Measurements from ENCODE around the gene ANXA10. TPM values are rescaled to one million over a fixed set of nuclear protein-coding genes. Genes with fewer than 3 reads are reported as not detected.
"Not testable (repeated sequence)": the region's sequence is repeated elsewhere in the genome, so short reads cannot be mapped to it uniquely, and the experiment has no call there.

ANXA10 gene
- total RNA-seq, 1 donor from 2014 or later, result not detected

DNA sequence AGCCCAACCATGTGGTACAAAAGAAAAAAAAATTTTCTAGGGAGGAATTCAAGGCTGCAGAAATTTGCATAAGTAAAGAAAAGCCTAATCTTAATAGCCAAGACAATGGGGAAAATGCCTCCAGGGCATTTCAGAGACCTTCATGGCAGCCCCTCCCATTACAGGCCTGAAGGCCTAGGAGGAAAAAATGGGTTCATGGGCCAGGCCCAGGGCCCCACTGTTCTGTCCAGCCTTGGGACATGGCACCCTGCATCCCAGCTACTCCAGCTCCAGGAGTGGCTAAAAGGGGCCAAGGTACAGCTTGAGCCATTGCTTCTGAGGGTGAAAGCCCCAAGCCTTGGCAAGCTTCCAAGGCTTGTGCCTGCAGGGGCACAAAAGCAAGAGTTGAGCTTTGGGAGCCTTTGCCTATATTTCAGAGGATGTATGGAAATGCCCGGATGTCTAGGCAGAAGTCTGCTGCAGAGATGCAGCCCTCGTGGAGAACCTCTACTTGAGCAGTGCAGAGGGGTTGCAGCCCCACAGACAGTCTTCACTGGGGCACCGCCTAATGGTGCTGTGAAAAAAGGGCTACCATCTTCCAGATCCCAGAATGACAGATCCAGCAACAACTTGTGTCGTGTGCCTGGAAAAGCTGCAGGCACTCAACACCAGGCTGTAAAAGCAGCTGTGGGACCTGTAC is 111.0 kb downstream of the ANXA10 start:
- no peak for DNase-seq (ENCODE audit: low read depth)
- Histone ChIP-seq H3K27me3 (ENCODE audit: control insufficient read depth, insufficient read depth, low read length) (no peaks in the 10 kb centered on the region), H3K36me3 (ENCODE audit: control insufficient read depth, insufficient read depth, low read length) (no peaks in the 10 kb centered on the region), H3K4me3 (ENCODE audit: low read depth, low read length) (no peak overlapping the region)
- TF ChIP-seq, protein P1, sequence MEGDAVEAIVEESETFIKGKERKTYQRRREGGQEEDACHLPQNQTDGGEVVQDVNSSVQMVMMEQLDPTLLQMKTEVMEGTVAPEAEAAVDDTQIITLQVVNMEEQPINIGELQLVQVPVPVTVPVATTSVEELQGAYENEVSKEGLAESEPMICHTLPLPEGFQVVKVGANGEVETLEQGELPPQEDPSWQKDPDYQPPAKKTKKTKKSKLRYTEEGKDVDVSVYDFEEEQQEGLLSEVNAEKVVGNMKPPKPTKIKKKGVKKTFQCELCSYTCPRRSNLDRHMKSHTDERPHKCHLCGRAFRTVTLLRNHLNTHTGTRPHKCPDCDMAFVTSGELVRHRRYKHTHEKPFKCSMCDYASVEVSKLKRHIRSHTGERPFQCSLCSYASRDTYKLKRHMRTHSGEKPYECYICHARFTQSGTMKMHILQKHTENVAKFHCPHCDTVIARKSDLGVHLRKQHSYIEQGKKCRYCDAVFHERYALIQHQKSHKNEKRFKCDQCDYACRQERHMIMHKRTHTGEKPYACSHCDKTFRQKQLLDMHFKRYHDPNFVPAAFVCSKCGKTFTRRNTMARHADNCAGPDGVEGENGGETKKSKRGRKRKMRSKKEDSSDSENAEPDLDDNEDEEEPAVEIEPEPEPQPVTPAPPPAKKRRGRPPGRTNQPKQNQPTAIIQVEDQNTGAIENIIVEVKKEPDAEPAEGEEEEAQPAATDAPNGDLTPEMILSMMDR (IDR thresholded peaks at IDR 0.05; ENCODE audit: insufficient read depth, low read length, poor library complexity, severe bottlenecking), result no peak

DNA sequence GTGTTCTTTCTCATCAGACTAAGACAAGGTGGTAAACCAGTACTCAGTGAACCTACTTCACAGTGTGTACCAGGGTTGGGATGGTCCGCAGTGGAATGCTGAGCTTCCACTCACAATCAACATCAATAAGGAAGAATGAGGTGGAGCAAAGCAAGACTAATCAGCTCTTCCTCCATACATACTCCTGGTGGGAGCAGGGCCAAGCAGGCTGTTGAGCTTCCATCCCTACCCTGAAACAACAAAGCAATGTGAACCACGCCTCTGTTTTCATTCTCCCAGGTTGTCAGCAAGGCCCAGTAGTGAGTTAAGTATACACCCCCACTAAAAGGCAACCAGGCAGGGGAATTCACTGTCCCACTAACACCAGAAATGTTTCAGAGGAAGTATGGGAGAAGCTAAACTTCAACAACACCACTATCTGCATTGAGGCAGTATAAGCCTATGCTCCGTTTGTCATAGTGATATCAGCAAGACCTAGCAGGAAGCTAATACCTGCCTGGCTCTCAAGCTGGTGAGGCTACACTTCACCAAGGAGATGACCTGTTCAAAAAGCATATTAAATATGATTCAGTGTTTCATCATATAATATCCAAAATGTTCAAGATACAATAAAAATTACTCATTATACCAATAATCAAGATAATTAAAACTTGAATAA is 116.7 kb downstream of the ANXA10 start:
- H3K4me3 ChIP-seq (ENCODE audit: low read depth, low read length), result no peak overlapping the region
- TF ChIP-seq, protein P1 (IDR thresholded peaks at IDR 0.05; ENCODE audit: insufficient read depth, low read length, poor library complexity, severe bottlenecking), result no peak
- no peaks in the 10 kb centered on the region for H3K27me3 ChIP-seq (ENCODE audit: control insufficient read depth, insufficient read depth, low read length)
- DNase-seq (ENCODE audit: low read depth), result no peak
- H3K36me3 ChIP-seq (ENCODE audit: control insufficient read depth, insufficient read depth, low read length), result no peaks in the 10 kb centered on the region

DNA sequence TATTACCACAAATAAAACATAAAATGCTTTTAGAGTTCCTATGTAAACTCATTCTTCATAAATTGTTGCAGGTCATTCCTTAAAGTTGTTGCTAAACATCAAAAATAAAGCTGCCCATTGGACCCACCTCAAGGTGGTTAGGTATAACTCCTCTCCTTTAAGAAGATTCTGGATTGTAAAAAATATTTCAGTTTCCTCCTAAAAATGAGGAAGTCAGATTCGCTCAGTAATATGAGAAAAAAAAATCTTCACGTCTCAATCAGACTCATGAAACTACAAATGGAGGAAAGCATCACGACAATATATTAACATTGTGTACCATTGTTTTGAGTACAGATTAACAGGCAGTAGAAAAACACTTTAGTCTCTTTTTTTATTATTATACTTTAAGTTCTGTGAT is 120.3 kb downstream of the ANXA10 start:
- no peak for DNase-seq (ENCODE audit: low read depth)
- TF ChIP-seq, protein P1 (IDR thresholded peaks at IDR 0.05; ENCODE audit: insufficient read depth, low read length, poor library complexity, severe bottlenecking), result no peak
- H3K27me3 ChIP-seq (ENCODE audit: control insufficient read depth, insufficient read depth, low read length), result no peaks in the 10 kb centered on the region
- no peak overlapping the region for H3K4me3 ChIP-seq (ENCODE audit: low read depth, low read length)
- no peaks in the 10 kb centered on the region for H3K36me3 ChIP-seq (ENCODE audit: control insufficient read depth, insufficient read depth, low read length)

DNA sequence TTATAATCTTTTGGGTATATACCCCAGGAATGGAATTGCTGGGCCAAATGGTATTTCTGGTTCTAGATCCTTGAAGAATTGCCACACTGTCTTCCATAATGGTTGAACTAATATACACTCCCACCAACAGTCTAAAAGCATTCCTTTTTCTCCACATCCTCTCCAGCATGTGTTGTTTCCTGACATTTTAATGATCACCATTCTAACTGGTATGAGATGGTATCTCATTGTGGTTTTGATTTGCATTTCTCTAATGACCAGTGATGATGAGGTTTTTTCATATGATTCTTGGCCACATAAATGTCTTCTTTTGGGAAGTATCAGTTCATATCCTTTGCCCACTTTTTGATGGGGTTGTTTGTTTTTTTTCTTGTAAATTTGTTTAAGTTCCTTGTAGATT is 121.2 kb downstream of the ANXA10 start:
- DNase-seq (ENCODE audit: low read depth); H3K36me3 ChIP-seq (ENCODE audit: control insufficient read depth, insufficient read depth, low read length); H3K4me3 ChIP-seq (ENCODE audit: low read depth, low read length); H3K27me3 ChIP-seq (ENCODE audit: control insufficient read depth, insufficient read depth, low read length): not testable (repeated sequence)

DNA sequence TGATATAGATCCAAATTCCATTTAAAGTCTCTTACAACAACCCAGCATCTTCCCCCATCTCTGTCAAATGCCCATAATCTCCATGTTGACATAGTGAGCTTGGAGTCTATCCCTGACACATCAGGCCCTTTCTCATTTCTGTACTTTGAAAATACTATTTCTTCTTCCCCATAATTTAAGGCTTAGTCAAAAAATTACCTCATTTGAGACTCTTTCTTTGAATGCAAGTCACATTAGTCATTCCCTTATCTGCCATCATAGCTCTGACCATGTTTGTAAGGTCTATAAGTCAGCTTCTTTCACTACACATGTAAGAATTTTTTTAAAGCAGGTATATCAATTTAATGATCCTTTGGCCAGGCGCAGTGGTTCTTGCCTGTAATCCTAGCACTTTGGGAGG is 126.3 kb downstream of the ANXA10 start:
- TF ChIP-seq, protein P1 (IDR thresholded peaks at IDR 0.05; ENCODE audit: insufficient read depth, low read length, poor library complexity, severe bottlenecking), result no peak
- Histone ChIP-seq H3K27me3 (ENCODE audit: control insufficient read depth, insufficient read depth, low read length) (no peaks in the 10 kb centered on the region), H3K4me3 (ENCODE audit: low read depth, low read length) (no peak overlapping the region), H3K36me3 (ENCODE audit: control insufficient read depth, insufficient read depth, low read length) (no peaks in the 10 kb centered on the region)
- peak; percentile 64 for DNase-seq (ENCODE audit: low read depth)

DNA sequence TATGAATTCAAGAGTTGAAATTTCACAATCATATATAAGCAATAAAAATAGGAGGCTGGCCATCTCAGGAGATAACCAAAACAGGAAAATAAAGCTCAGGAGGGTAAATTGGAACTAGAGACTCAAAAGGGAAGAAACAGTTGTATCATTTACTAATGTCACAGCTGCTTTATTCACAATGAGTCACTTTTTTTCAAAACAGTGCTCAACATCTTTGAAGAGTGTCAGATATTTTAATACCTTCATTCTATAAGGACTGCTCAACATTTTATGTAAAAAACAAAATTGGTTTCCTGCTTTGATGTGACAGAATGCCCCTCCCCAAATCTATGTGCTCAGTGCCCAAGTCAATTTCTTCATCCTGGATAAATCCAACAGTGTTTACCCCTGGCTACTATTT is 128.6 kb downstream of the ANXA10 start:
- TF ChIP-seq, protein P1 (IDR thresholded peaks at IDR 0.05; ENCODE audit: insufficient read depth, low read length, poor library complexity, severe bottlenecking), result no peak
- H3K27me3 ChIP-seq (ENCODE audit: control insufficient read depth, insufficient read depth, low read length), result no peaks in the 10 kb centered on the region
- no peak for DNase-seq (ENCODE audit: low read depth)
- no peaks in the 10 kb centered on the region for H3K36me3 ChIP-seq (ENCODE audit: control insufficient read depth, insufficient read depth, low read length)
- H3K4me3 ChIP-seq (ENCODE audit: low read depth, low read length), result no peak overlapping the region
